Measurements from ENCODE around the gene LCN6. TPM values are rescaled to one million over a fixed set of nuclear protein-coding genes. Genes with fewer than 3 reads are reported as not detected.
"Not testable (repeated sequence)": the region's sequence is repeated elsewhere in the genome, so short reads cannot be mapped to it uniquely, and the experiment has no call there.

The LCN6 gene
- total and polyA plus RNA-seq, 10 of the 15 experiments (the other 5 are each of a cell fraction or from before 2014, with no cell fraction given): not detected

DNA sequence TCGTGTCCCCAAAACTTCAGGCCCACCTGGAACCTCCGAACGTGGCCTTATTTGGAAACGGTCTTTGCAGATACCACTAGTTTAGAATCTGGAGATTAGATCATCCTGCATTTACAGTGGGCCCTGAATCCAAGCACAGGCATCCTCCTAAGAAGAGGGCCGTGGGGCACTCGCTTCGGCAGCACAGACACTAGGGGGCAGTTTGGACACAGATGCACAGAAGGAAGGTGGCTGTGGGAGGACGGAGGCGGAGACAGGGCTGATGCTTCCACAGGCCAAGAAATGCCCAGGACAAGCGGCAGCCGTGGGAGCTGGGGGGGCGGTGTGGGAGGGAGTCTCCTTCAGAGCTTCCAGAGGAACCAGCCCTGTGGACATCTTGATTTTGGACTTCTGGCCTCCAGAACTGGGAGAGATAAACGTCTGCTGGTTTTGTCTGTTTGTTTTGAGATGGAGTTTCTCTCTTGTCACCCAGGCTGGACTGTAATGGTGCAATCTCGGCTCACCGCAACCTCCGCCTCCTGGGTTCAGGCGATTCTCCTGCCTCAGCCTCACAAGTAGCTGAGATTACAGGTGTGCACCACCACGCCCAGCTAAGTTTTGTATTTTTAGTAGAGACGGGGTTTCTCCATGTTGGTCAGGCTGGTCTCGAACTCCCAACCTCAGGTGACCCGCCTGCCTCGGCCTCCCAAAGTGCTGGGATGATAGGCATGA is 12.7 kb upstream of the LCN6 start:
- H2AFZ ChIP-seq (ENCODE audit: control insufficient read depth, low read depth, low read length); SMC1A ChIA-PET (ENCODE audit: uncharacterized antibody, unreplicated experiment); H3K9me3 ChIP-seq (replicated peaks; ENCODE audit: control insufficient read depth, insufficient read depth, low read length); H3K4me3 ChIP-seq; H3K9ac ChIP-seq (ENCODE audit: control insufficient read depth, insufficient read depth, low read length); DNase-seq (ENCODE audit: low read depth, low spot score); H4K20me1 ChIP-seq (ENCODE audit: control insufficient read depth, insufficient read depth); intact Hi-C loops (cut with micrococcal nuclease; ENCODE audit: unreplicated experiment); H3K27me3 ChIP-seq (replicated peaks in 1 of 2; ENCODE audit: control insufficient read depth in 2 of 2, insufficient read depth in 2 of 2, low read length in 1 of 2); H3K27ac ChIP-seq (ENCODE audit: control insufficient read depth, insufficient read depth); RAD21 ChIA-PET (ENCODE audit: unreplicated experiment); H3K4me2 ChIP-seq (ENCODE audit: control insufficient read depth, insufficient read depth); H3K79me2 ChIP-seq (ENCODE audit: control insufficient read depth, insufficient read depth, low read length); H3K4me1 ChIP-seq (ENCODE audit: control insufficient read depth, insufficient read depth, low read length); H3K36me3 ChIP-seq (ENCODE audit: control insufficient read depth in 2 of 2, insufficient read depth in 2 of 2, low read length in 1 of 2); in situ Hi-C loops (cut with MboI); BruUV-seq (replicated peaks): not testable (repeated sequence)
- ChIA-PET POLR2A (interaction anchor here (0.6 to 1.4 kb wide), 2 partner anchors 17 to 357 kb away, joined by 3 to 5 read pairs; no protein-coding TSS in a partner anchor), CTCF (interaction anchor here (0.7 to 2.8 kb wide), 6 partner anchors 17 to 46 kb away, joined by 3 to 16 read pairs (median 3); no protein-coding TSS in a partner anchor)
- peak; percentile 7 for FAIRE-seq
- 21% methylated on average over 19 of the region's 22 CpGs for WGBS (ENCODE audit: insufficient coverage, insufficient replicate concordance, low lambda C conversion rate, missing lambda C conversion rate)
- peak; percentile 36; the same call in 1 of the 2 replicates for TF ChIP-seq RAD21 (IDR thresholded peaks at IDR 0.05; ENCODE audit: insufficient read depth, low read depth, low read length)
- TF ChIP-seq CTCF (IDR thresholded peaks at IDR 0.05 in 2 of 3, conservative IDR thresholded peaks at IDR 0.05 in 1 of 3; ENCODE audit: control insufficient read depth in 2 of 3, extremely low read depth in 1 of 3, insufficient read depth in 1 of 3, low read depth in 3 of 3, low read length in 3 of 3): peak; percentile 56 to 78 (median 63)
- peak; percentile 60 for ATAC-seq

GRCh38 chr9:136760424-136760823 is 12.1 kb upstream of the LCN6 start:
- POLR2A ChIA-PET: no interaction called here
- FAIRE-seq: no peak
- in situ Hi-C loops (cut with MboI): no loop called here
- TF ChIP-seq TCF12 (IDR thresholded peaks at IDR 0.05; ENCODE audit: low read depth, low read length): no peak
- TF ChIP-seq ESRRA (IDR thresholded peaks at IDR 0.05; ENCODE audit: low read length): no peak
- no peak for TF ChIP-seq REST (IDR thresholded peaks at IDR 0.05; ENCODE audit: low read depth, low read length)
- TF ChIP-seq BMI1 (IDR thresholded peaks at IDR 0.05; ENCODE audit: borderline replicate concordance): no peak

More at GRCh38 chr9:136760424-136760823, 12.1 kb upstream of the LCN6 start:
- peaks cover 8% of the 10 kb centered on the region; the same call in 2 of the 3 replicates for H3K9me3 ChIP-seq (replicated peaks; ENCODE audit: control insufficient read depth, insufficient read depth, low read length)
- DNase-seq (ENCODE audit: low read depth, low spot score) (no peak), ATAC-seq (no peak)
- no peaks in the 10 kb centered on the region for H3K36me3 ChIP-seq (ENCODE audit: control insufficient read depth in 2 of 2, insufficient read depth in 2 of 2, low read length in 1 of 2)
- H3K27ac ChIP-seq (ENCODE audit: control insufficient read depth, insufficient read depth): no peak overlapping the region
- CTCF ChIA-PET: interaction anchor here (1.1 to 2.8 kb wide), 5 partner anchors 18 to 46 kb away, joined by 3 to 16 read pairs (median 3); no protein-coding TSS in a partner anchor
- H4K20me1 ChIP-seq (ENCODE audit: control insufficient read depth, insufficient read depth): no peaks in the 10 kb centered on the region
- H3K4me2 ChIP-seq (ENCODE audit: control insufficient read depth, insufficient read depth): no peak overlapping the region
- whole genome bisulfite sequencing (ENCODE audit: insufficient coverage, insufficient replicate concordance, low lambda C conversion rate, missing lambda C conversion rate): 70% methylated on average over 25 of the region's 25 CpGs
- no peaks in the 10 kb centered on the region for H3K27me3 ChIP-seq (replicated peaks in 1 of 2; ENCODE audit: control insufficient read depth in 2 of 2, insufficient read depth in 2 of 2, low read length in 1 of 2)
- H3K4me3 ChIP-seq: no peak overlapping the region
- intact Hi-C loops (cut with micrococcal nuclease; ENCODE audit: unreplicated experiment): no loop called here
- RAD21 ChIA-PET (ENCODE audit: unreplicated experiment): no interaction called here
- no peak overlapping the region for H2AFZ ChIP-seq (ENCODE audit: control insufficient read depth, low read depth, low read length)
- SMC1A ChIA-PET (ENCODE audit: uncharacterized antibody, unreplicated experiment): no interaction called here
- BruUV-seq (replicated peaks): no TSS peak
- peaks cover 4% of the 10 kb centered on the region for H3K4me1 ChIP-seq (ENCODE audit: control insufficient read depth, insufficient read depth, low read length)
- no peaks in the 10 kb centered on the region for H3K79me2 ChIP-seq (ENCODE audit: control insufficient read depth, insufficient read depth, low read length)
- no peak overlapping the region for H3K9ac ChIP-seq (ENCODE audit: control insufficient read depth, insufficient read depth, low read length)
